ENCODE measurements around the gene CHRNA4.

GRCh38 chr20:63297371-63297781 lies 63.8 kb downstream of the CHRNA4 start:
- TF ChIP-seq CTCF (IDR thresholded peaks at IDR 0.05) (no peak), POLR2A (IDR thresholded peaks at IDR 0.05) (no peak)
